Fibroblast of lung (primary cell): Measurements from ENCODE around the gene MXI1. TPM values are rescaled to one million over a fixed set of nuclear protein-coding genes. Genes with fewer than 3 reads are reported as not detected.
"Not testable (repeated sequence)": the region's sequence is repeated elsewhere in the genome, so short reads cannot be mapped to it uniquely, and the experiment has no call there.

ENCODE experiments used
- DNase-seq, 2 donors: peaks; one replicate each; pipeline versions ENCODE4 v3.0.0 to v3.0.0-alpha.2; 2010; ENCODE audit warnings: low read depth in 2 of 2
- H2AFZ ChIP-seq: 2 replicates; pipeline ENCODE4 v1.5.1; 2012; ENCODE audit warnings: low read length, control low read depth, inconsistent platforms
- H3K27ac ChIP-seq: 2 replicates; pipeline ENCODE4 v1.5.1; 2011; ENCODE audit warnings: low read length, control low read depth; ENCODE audit not compliant: insufficient read depth
- H3K27me3 ChIP-seq: 2 replicates; pipeline ENCODE4 v1.5.1; 2011; ENCODE audit warnings: mild to moderate bottlenecking, low read length; ENCODE audit not compliant: control insufficient read depth, insufficient read depth
- H3K36me3 ChIP-seq: 2 replicates; pipeline ENCODE4 v1.5.1; 2011; ENCODE audit warnings: low read length; ENCODE audit not compliant: control insufficient read depth, insufficient read depth
- H3K4me1 ChIP-seq: 2 replicates; pipeline ENCODE4 v1.5.1; 2011; ENCODE audit warnings: low read length; ENCODE audit not compliant: control insufficient read depth, insufficient read depth; ENCODE audit errors: extremely low read depth
- H3K4me2 ChIP-seq: 2 replicates; pipeline ENCODE4 v1.5.1; 2011; ENCODE audit warnings: low read length, control low read depth; ENCODE audit not compliant: insufficient read depth; ENCODE audit errors: extremely low read depth
- H3K4me3 ChIP-seq, 4 experiments: fragments of 200-600 bp in 1 of 4; sonication (generic) in 1 of 4; replicated peaks in 1 of 4; 2 replicates each; pipeline ENCODE4 v1.5.1; 2011 to 2016; ENCODE audit warnings: low read length in 4 of 4, low read depth in 3 of 4, mild to moderate bottlenecking in 3 of 4, control low read depth in 2 of 4, inconsistent platforms in 1 of 4, mixed read lengths in 1 of 4; ENCODE audit not compliant: insufficient read depth in 1 of 4; ENCODE audit errors: control extremely low read depth in 1 of 4
- H3K79me2 ChIP-seq: 2 replicates; pipeline ENCODE4 v1.5.1; 2012; ENCODE audit warnings: mild to moderate bottlenecking, low read length, inconsistent platforms; ENCODE audit not compliant: control insufficient read depth, insufficient read depth
- H3K9ac ChIP-seq: 2 replicates; pipeline ENCODE4 v1.5.1; 2011; ENCODE audit warnings: mild to moderate bottlenecking, low read length, control low read depth; ENCODE audit not compliant: insufficient read depth
- H3K9me3 ChIP-seq: 2 replicates; pipeline ENCODE4 v1.5.1; 2012; ENCODE audit warnings: low read depth, low read length; ENCODE audit not compliant: control insufficient read depth, insufficient read depth
- H4K20me1 ChIP-seq: 2 replicates; pipeline ENCODE4 v1.5.1; 2011; ENCODE audit warnings: low read length; ENCODE audit not compliant: control insufficient read depth, insufficient read depth; ENCODE audit errors: extremely low read depth
- EZH2 ChIP-seq: IDR thresholded peaks from 2 replicates; pipeline ENCODE4 v1.5.1; 2012; ENCODE audit warnings: low read length, control low read depth, mild to moderate bottlenecking; ENCODE audit errors: missing control alignments
- polyA plus RNA-seq, 2 donors: library from polyadenylated mRNA; depleted of rRNA in 1 of 2; stranded (reverse) in 1 of 2; unstranded in 1 of 2; fragments of >200 nt; gene quantifications; 2 replicates each; pipeline ENCODE4 v1.2.1, GENCODE V29; 2011 to 2012; ENCODE audit warnings: missing spikeins in 1 of 2
- total RNA-seq: library from RNA; depleted of rRNA; stranded (reverse); fragments of >200 nt; gene quantifications from 2 replicates; pipeline ENCODE4 v1.2.1, GENCODE V29; 2014
- TF ChIP-seq, protein P1 (sequence below), 2 donors: IDR thresholded peaks in 1 of 2; conservative IDR thresholded peaks in 1 of 2; 1 replicate in 1 of 2; 2 replicates in 1 of 2; pipeline ENCODE4 v1.5.1; 2011 to 2012; ENCODE audit warnings: low read length in 2 of 2, control low read depth in 1 of 2, inconsistent platforms in 1 of 2, low read depth in 1 of 2, mild to moderate bottlenecking in 1 of 2

The MXI1 gene
- total and polyA plus RNA-seq, 2 donors (not counting 1 experiment from before 2014, with no cell fraction given), result 18.7 to 40.1 TPM

DNA sequence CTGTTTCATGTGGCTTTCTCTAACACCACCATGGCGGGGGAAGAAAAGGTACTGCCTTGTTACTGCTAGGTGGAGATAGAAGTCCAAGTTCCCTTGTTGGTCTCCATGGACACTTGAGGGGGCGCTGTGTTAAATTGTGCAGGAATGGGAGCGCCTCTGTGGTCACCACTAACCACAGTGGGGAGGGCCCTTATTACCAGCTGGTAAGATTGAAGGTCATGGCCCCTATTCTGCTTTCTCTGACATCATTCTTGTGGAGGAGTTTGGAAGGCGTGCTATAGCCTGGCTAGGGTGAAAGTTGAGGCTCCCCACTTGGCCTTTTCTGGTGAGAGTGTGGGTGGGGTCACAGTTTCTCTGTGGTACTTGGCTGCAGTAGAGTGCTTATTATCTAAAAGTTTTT is 14.9 kb upstream of the MXI1 start:
- Histone ChIP-seq H3K27ac (no peak overlapping the region), H3K79me2 (no peaks in the 10 kb centered on the region)

DNA sequence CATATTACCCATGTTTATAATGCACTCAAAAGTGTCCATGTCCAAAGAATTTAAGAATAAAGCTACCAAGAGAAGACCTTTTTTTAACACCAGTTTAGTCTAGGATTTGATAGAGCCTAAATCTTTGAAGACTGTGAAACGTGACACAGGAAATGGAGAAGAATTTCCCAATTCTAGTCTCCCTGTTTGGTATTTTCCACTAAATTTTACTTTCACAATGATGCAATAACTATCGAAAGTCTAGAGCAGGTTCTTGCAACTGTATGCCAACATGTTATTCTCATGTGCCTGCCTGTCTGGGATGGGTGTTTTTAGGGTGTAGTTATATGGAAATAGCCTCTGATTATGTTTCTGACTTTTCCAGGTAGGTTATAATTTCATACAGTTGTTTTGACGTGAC is 6.9 kb upstream of the MXI1 start:
- Histone ChIP-seq H2AFZ (no peak overlapping the region), H4K20me1 (no peaks in the 10 kb centered on the region), H3K27ac (no peak overlapping the region), H3K36me3 (no peaks in the 10 kb centered on the region), H3K4me2 (no peak overlapping the region), H3K79me2 (no peaks in the 10 kb centered on the region), H3K4me1 (no peaks in the 10 kb centered on the region), H3K27me3 (peaks cover 11% of the 10 kb centered on the region), H3K9ac (no peak overlapping the region), H3K9me3 (no peaks in the 10 kb centered on the region), H3K4me3 (no peak overlapping the region)
- DNase-seq, result no peak
- TF ChIP-seq, protein P1, sequence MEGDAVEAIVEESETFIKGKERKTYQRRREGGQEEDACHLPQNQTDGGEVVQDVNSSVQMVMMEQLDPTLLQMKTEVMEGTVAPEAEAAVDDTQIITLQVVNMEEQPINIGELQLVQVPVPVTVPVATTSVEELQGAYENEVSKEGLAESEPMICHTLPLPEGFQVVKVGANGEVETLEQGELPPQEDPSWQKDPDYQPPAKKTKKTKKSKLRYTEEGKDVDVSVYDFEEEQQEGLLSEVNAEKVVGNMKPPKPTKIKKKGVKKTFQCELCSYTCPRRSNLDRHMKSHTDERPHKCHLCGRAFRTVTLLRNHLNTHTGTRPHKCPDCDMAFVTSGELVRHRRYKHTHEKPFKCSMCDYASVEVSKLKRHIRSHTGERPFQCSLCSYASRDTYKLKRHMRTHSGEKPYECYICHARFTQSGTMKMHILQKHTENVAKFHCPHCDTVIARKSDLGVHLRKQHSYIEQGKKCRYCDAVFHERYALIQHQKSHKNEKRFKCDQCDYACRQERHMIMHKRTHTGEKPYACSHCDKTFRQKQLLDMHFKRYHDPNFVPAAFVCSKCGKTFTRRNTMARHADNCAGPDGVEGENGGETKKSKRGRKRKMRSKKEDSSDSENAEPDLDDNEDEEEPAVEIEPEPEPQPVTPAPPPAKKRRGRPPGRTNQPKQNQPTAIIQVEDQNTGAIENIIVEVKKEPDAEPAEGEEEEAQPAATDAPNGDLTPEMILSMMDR (conservative IDR thresholded peaks at IDR 0.05 in 1 of 2, IDR thresholded peaks at IDR 0.05 in 1 of 2; ENCODE audit: low read depth in 1 of 2, low read length in 2 of 2), result no peak
- TF ChIP-seq EZH2, result no peak

More for the DNA sequence above, 14.9 kb upstream of the MXI1 start:
- no peak overlapping the region for H3K9ac ChIP-seq
- no peak overlapping the region for H3K4me2 ChIP-seq
- TF ChIP-seq EZH2, result no peak
- TF ChIP-seq, protein P1 (conservative IDR thresholded peaks at IDR 0.05 in 1 of 2, IDR thresholded peaks at IDR 0.05 in 1 of 2; ENCODE audit: low read depth in 1 of 2, low read length in 2 of 2), result no peak
- no peaks in the 10 kb centered on the region for H3K36me3 ChIP-seq
- H3K27me3 ChIP-seq, result no peaks in the 10 kb centered on the region
- H3K9me3 ChIP-seq, result no peaks in the 10 kb centered on the region
- no peak overlapping the region for H3K4me3 ChIP-seq
- H2AFZ ChIP-seq, result no peak overlapping the region
- no peaks in the 10 kb centered on the region for H3K4me1 ChIP-seq
- no peak for DNase-seq
- H4K20me1 ChIP-seq, result no peaks in the 10 kb centered on the region

DNA sequence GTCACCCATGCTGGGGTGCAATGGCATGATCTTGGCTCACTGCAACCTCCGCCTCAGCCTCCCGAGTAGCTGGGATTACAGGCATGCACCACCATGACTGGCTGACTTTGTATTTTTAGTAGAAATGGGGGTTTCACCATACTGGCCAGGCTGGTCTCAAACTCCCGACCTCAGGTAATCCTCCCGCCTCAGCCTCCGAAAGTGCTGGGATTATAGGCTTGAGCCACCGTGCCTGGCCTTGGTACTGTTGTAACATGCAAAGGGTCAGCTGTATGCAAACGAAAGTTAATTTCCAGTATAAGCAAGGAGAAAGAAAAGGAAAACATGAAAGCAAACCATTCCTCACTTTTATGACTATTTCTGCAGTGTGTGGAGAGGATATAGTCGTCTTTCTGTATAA is 6.4 kb upstream of the MXI1 start:
- H2AFZ ChIP-seq, DNase-seq, H3K79me2 ChIP-seq, H3K9me3 ChIP-seq, H3K4me3 ChIP-seq, H3K4me2 ChIP-seq, H3K36me3 ChIP-seq, H4K20me1 ChIP-seq, H3K9ac ChIP-seq, H3K27ac ChIP-seq, H3K4me1 ChIP-seq: not testable (repeated sequence)
- H3K27me3 ChIP-seq, result peaks cover 11% of the 10 kb centered on the region
